ENCODE results near the gene MNT. TPM values are rescaled to one million over a fixed set of nuclear protein-coding genes. Genes with fewer than 3 reads are reported as not detected.

MNT gene
- total and polyA plus RNA-seq, 2 of the 8 experiments (the other 6 are each of a cell fraction or from before 2014, with no cell fraction given), result 5.0 to 17.3 TPM

- H3K23me2 ChIP-seq (ENCODE audit: low read depth, low read length), result peaks cover 10% of the 10 kb centered on the region
- H3K36me3 ChIP-seq (ENCODE audit: control insufficient read depth in 2 of 4, insufficient read depth in 4 of 4, low read length in 3 of 4), result no peaks in the 10 kb centered on the region; a peak in 1 of 8 replicates
- FAIRE-seq, result no peak
- H2BK5ac ChIP-seq (ENCODE audit: low read depth, low read length), result no peak overlapping the region
- POLR2A ChIA-PET (ENCODE audit: partially characterized antibody), result interaction anchor here (0.8 to 1.6 kb wide), 4 partner anchors 9 to 67 kb away, joined by 3 to 4 read pairs (median 3); no protein-coding TSS in a partner anchor
- H4K5ac ChIP-seq (ENCODE audit: insufficient read length, low read depth, low read length), result no peak overlapping the region
- no peak overlapping the region for H3K4me3 ChIP-seq (ENCODE audit: extremely low read depth in 1 of 4, insufficient read depth in 2 of 4, low read depth in 3 of 4, low read length in 4 of 4)
- CTCF ChIA-PET (ENCODE audit: partially characterized antibody), result interaction anchor here (0.6 to 8.8 kb wide), 4 partner anchors 10 to 107 kb away, joined by 3 to 135 read pairs (median 14); no protein-coding TSS in a partner anchor
- 92% methylated on average over 8 of the region's 8 CpGs; no CpG with 5 or more reads in 1 of the 2 experiments for WGBS, 2 experiments (ENCODE audit: extremely low coverage in 1 of 2, insufficient coverage in 1 of 2, insufficient read length in 1 of 2, insufficient replicate concordance in 2 of 2, low coverage in 1 of 2, low lambda C conversion rate in 2 of 2, missing lambda C conversion rate in 1 of 2)
- no peak overlapping the region for H3K56ac ChIP-seq (replicated peaks; ENCODE audit: insufficient read length, low read depth, low read length)
- H3K4me1 ChIP-seq (replicated peaks in 1 of 4; ENCODE audit: control insufficient read depth in 3 of 4, insufficient read depth in 4 of 4, low read length in 3 of 4), result peaks cover 0 to 4% (median 0%) of the 10 kb centered on the region in 4 experiments; a peak in 2 of 7 replicates
- no peaks in the 10 kb centered on the region for H3K79me1 ChIP-seq (ENCODE audit: low read depth, low read length)
- no peak overlapping the region for H4K91ac ChIP-seq (replicated peaks; ENCODE audit: insufficient read length, low read length)
- no peak overlapping the region for H2AFZ ChIP-seq (ENCODE audit: low read length)
- H4K8ac ChIP-seq (ENCODE audit: extremely low read depth, insufficient read depth, low read length), result no peak overlapping the region
- no peaks in the 10 kb centered on the region for H3K79me2 ChIP-seq (ENCODE audit: control insufficient read depth in 1 of 2, insufficient read depth in 2 of 2, low read length in 2 of 2)
- no peak overlapping the region for H3K23ac ChIP-seq (ENCODE audit: insufficient read length)
- no peak overlapping the region for H3K27ac ChIP-seq (ENCODE audit: low read depth, low read length)
- H3K27me3 ChIP-seq (replicated peaks in 1 of 4; ENCODE audit: control insufficient read depth in 3 of 4, extremely low read depth in 1 of 4, insufficient read depth in 3 of 4, low read length in 3 of 4), result peaks cover 0 to 2% (median 0%) of the 10 kb centered on the region in 4 experiments; a peak in 2 of 7 replicates
- H2BK20ac ChIP-seq (ENCODE audit: low read length), result no peak overlapping the region
- no peak overlapping the region for H2BK15ac ChIP-seq (ENCODE audit: low read length)
- no peak overlapping the region for H3K18ac ChIP-seq (ENCODE audit: extremely low read depth, low read length)
- no peak overlapping the region for H3K4ac ChIP-seq (replicated peaks; ENCODE audit: insufficient read length, low read depth, low read length)
- no peak for DNase-seq (ENCODE audit: low read depth in 1 of 2, low spot score in 2 of 2)
- no peaks in the 10 kb centered on the region for H3K9me3 ChIP-seq (ENCODE audit: insufficient read depth in 2 of 2, low read depth in 1 of 2, low read length in 1 of 2)
- H2BK12ac ChIP-seq (ENCODE audit: low read depth, low read length), result no peak overlapping the region
- H2BK120ac ChIP-seq (replicated peaks; ENCODE audit: low read depth, low read length), result no peak overlapping the region
- H3K14ac ChIP-seq (ENCODE audit: insufficient read length), result no peak overlapping the region
- H2AK5ac ChIP-seq (ENCODE audit: low read depth, low read length), result no peak overlapping the region
- H3K9ac ChIP-seq (replicated peaks in 1 of 4; ENCODE audit: extremely low read depth in 1 of 4, low read depth in 3 of 4, low read length in 3 of 4), result no peak overlapping the region
- peaks cover 0 to 3% of the 10 kb centered on the region in 2 experiments for H4K20me1 ChIP-seq (replicated peaks in 1 of 2; ENCODE audit: control insufficient read depth in 1 of 2, insufficient read depth in 2 of 2, low read length in 2 of 2)
- TF ChIP-seq ZNF274 (IDR thresholded peaks at IDR 0.05; ENCODE audit: borderline replicate concordance, extremely low read depth, low read length) (no peak), YY1 (IDR thresholded peaks at IDR 0.05; ENCODE audit: low read depth, low read length) (no peak), SRF (IDR thresholded peaks at IDR 0.05; ENCODE audit: low read depth, low read length) (no peak), SP1 (IDR thresholded peaks at IDR 0.05; ENCODE audit: low read depth, low read length) (no peak)
- TF ChIP-seq, protein P1, sequence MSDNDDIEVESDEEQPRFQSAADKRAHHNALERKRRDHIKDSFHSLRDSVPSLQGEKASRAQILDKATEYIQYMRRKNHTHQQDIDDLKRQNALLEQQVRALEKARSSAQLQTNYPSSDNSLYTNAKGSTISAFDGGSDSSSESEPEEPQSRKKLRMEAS (IDR thresholded peaks at IDR 0.05), result no peak
- TF ChIP-seq, protein P2, sequence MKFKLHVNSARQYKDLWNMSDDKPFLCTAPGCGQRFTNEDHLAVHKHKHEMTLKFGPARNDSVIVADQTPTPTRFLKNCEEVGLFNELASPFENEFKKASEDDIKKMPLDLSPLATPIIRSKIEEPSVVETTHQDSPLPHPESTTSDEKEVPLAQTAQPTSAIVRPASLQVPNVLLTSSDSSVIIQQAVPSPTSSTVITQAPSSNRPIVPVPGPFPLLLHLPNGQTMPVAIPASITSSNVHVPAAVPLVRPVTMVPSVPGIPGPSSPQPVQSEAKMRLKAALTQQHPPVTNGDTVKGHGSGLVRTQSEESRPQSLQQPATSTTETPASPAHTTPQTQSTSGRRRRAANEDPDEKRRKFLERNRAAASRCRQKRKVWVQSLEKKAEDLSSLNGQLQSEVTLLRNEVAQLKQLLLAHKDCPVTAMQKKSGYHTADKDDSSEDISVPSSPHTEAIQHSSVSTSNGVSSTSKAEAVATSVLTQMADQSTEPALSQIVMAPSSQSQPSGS (IDR thresholded peaks at IDR 0.05; ENCODE audit: low read length), result no peak
- H3K4me2 ChIP-seq (ENCODE audit: insufficient read depth in 1 of 2, low read depth in 2 of 2, low read length in 2 of 2), result no peak overlapping the region
Measured at GRCh38 chr17:2406271-2406902, 5.5 kb upstream of the MNT start.
